Measurements from ENCODE around the gene TMEM121B. TPM values are rescaled to one million over a fixed set of nuclear protein-coding genes. Genes with fewer than 3 reads are reported as not detected.

TMEM121B gene
- total RNA-seq, 1 experiment from 2014 or later, result 2.2 TPM

GRCh38 chr22:17100621-17101020 is 20.5 kb downstream of the TMEM121B start:
- DNase-seq, result peak; percentile 11
- H3K36me3 ChIP-seq (replicated peaks; ENCODE audit: control insufficient read depth, insufficient read depth, low read length), result peaks cover 1% of the 10 kb centered on the region

GRCh38 chr22:17098379-17098819 is 22.8 kb downstream of the TMEM121B start:
- Histone ChIP-seq H3K36me3 (replicated peaks; ENCODE audit: control insufficient read depth, insufficient read depth, low read length) (peaks cover 1% of the 10 kb centered on the region), H3K4me3 (ENCODE audit: insufficient read depth, low read depth, low read length) (no peak overlapping the region)

More at GRCh38 chr22:17100621-17101020, 20.5 kb downstream of the TMEM121B start:
- Histone ChIP-seq H3K27me3 (ENCODE audit: control insufficient read depth, insufficient read depth, low read length) (no peaks in the 10 kb centered on the region), H3K4me3 (ENCODE audit: insufficient read depth, low read depth, low read length) (no peak overlapping the region)

GRCh38 chr22:17097701-17098100 is 23.5 kb downstream of the TMEM121B start:
- DNase-seq, result peak; percentile 18
- peaks cover 1% of the 10 kb centered on the region for H3K36me3 ChIP-seq (replicated peaks; ENCODE audit: control insufficient read depth, insufficient read depth, low read length)
- no peak overlapping the region for H3K4me3 ChIP-seq (ENCODE audit: insufficient read depth, low read depth, low read length)
- H3K27me3 ChIP-seq (ENCODE audit: control insufficient read depth, insufficient read depth, low read length), result no peaks in the 10 kb centered on the region

More at GRCh38 chr22:17098379-17098819, 22.8 kb downstream of the TMEM121B start:
- DNase-seq, result no peak
- H3K27me3 ChIP-seq (ENCODE audit: control insufficient read depth, insufficient read depth, low read length), result no peaks in the 10 kb centered on the region

- peaks cover 1% of the 10 kb centered on the region; the same call in 1 of the 2 replicates for H3K36me3 ChIP-seq (replicated peaks; ENCODE audit: control insufficient read depth, insufficient read depth, low read length)
- no peak overlapping the region for H3K4me3 ChIP-seq (ENCODE audit: insufficient read depth, low read depth, low read length)
- H3K27me3 ChIP-seq (ENCODE audit: control insufficient read depth, insufficient read depth, low read length), result no peaks in the 10 kb centered on the region
- peak; percentile 14 for DNase-seq
Observed at GRCh38 chr22:17097062-17097461, 24.1 kb downstream of the TMEM121B start.

- DNase-seq, result peak; percentile 9
- Histone ChIP-seq H3K36me3 (replicated peaks; ENCODE audit: control insufficient read depth, insufficient read depth, low read length) (no peaks in the 10 kb centered on the region; the same call in 1 of the 2 replicates), H3K27me3 (ENCODE audit: control insufficient read depth, insufficient read depth, low read length) (no peaks in the 10 kb centered on the region), H3K4me3 (ENCODE audit: insufficient read depth, low read depth, low read length) (no peak overlapping the region)
Observed at GRCh38 chr22:17096071-17096470, 25.1 kb downstream of the TMEM121B start.

- no peaks in the 10 kb centered on the region for H3K27me3 ChIP-seq (ENCODE audit: control insufficient read depth, insufficient read depth, low read length)
- no peak overlapping the region for H3K4me3 ChIP-seq (ENCODE audit: insufficient read depth, low read depth, low read length)
- no peaks in the 10 kb centered on the region; the same call in 1 of the 2 replicates for H3K36me3 ChIP-seq (replicated peaks; ENCODE audit: control insufficient read depth, insufficient read depth, low read length)
- peak; percentile 86 for DNase-seq
Observed at GRCh38 chr22:17095538-17095937, 25.6 kb downstream of the TMEM121B start.

- DNase-seq, result no peak
- Histone ChIP-seq H3K36me3 (replicated peaks; ENCODE audit: control insufficient read depth, insufficient read depth, low read length) (no peaks in the 10 kb centered on the region), H3K4me3 (ENCODE audit: insufficient read depth, low read depth, low read length) (no peak overlapping the region), H3K27me3 (ENCODE audit: control insufficient read depth, insufficient read depth, low read length) (no peaks in the 10 kb centered on the region)
Observed at GRCh38 chr22:17093081-17093480, 28.1 kb downstream of the TMEM121B start.

GRCh38 chr22:17091851-17092250 is 29.3 kb downstream of the TMEM121B start:
- Histone ChIP-seq H3K4me3 (ENCODE audit: insufficient read depth, low read depth, low read length) (no peak overlapping the region), H3K27me3 (ENCODE audit: control insufficient read depth, insufficient read depth, low read length) (peaks cover under 1% of the 10 kb centered on the region), H3K36me3 (replicated peaks; ENCODE audit: control insufficient read depth, insufficient read depth, low read length) (no peaks in the 10 kb centered on the region)
- no peak for DNase-seq

GRCh38 chr22:17090550-17090949 is 30.6 kb downstream of the TMEM121B start:
- Histone ChIP-seq H3K4me3 (ENCODE audit: insufficient read depth, low read depth, low read length) (no peak overlapping the region), H3K36me3 (replicated peaks; ENCODE audit: control insufficient read depth, insufficient read depth, low read length) (no peaks in the 10 kb centered on the region), H3K27me3 (ENCODE audit: control insufficient read depth, insufficient read depth, low read length) (peaks cover 13% of the 10 kb centered on the region)
- DNase-seq, result no peak

- Histone ChIP-seq H3K4me3 (ENCODE audit: insufficient read depth, low read depth, low read length) (no peak overlapping the region), H3K36me3 (replicated peaks; ENCODE audit: control insufficient read depth, insufficient read depth, low read length) (no peaks in the 10 kb centered on the region), H3K27me3 (ENCODE audit: control insufficient read depth, insufficient read depth, low read length) (peaks cover 23% of the 10 kb centered on the region)
- DNase-seq, result no peak
Observed at GRCh38 chr22:17087498-17088131, 33.5 kb downstream of the TMEM121B start.

GRCh38 chr22:17086788-17087497 is 34.2 kb downstream of the TMEM121B start:
- no peak for DNase-seq
- Histone ChIP-seq H3K36me3 (replicated peaks; ENCODE audit: control insufficient read depth, insufficient read depth, low read length) (no peaks in the 10 kb centered on the region), H3K4me3 (ENCODE audit: insufficient read depth, low read depth, low read length) (no peak overlapping the region), H3K27me3 (ENCODE audit: control insufficient read depth, insufficient read depth, low read length) (peaks cover 23% of the 10 kb centered on the region)

- no peak for DNase-seq
- H3K27me3 ChIP-seq (ENCODE audit: control insufficient read depth, insufficient read depth, low read length), result peaks cover 23% of the 10 kb centered on the region
- H3K4me3 ChIP-seq (ENCODE audit: insufficient read depth, low read depth, low read length), result no peak overlapping the region
- H3K36me3 ChIP-seq (replicated peaks; ENCODE audit: control insufficient read depth, insufficient read depth, low read length), result no peaks in the 10 kb centered on the region
Observed at GRCh38 chr22:17086296-17086695, 34.9 kb downstream of the TMEM121B start.

GRCh38 chr22:17085277-17086181 is 35.6 kb downstream of the TMEM121B start:
- Histone ChIP-seq H3K27me3 (ENCODE audit: control insufficient read depth, insufficient read depth, low read length) (peaks cover 23% of the 10 kb centered on the region), H3K36me3 (replicated peaks; ENCODE audit: control insufficient read depth, insufficient read depth, low read length) (no peaks in the 10 kb centered on the region), H3K4me3 (ENCODE audit: insufficient read depth, low read depth, low read length) (peak overlapping the region; percentile 66)
- peak; percentile 77 for DNase-seq

- Histone ChIP-seq H3K4me3 (ENCODE audit: insufficient read depth, low read depth, low read length) (peak within 1 kb of the TSS; percentile 66), H3K27me3 (ENCODE audit: control insufficient read depth, insufficient read depth, low read length) (peaks cover 23% of the 10 kb centered on the region), H3K36me3 (replicated peaks; ENCODE audit: control insufficient read depth, insufficient read depth, low read length) (no peaks in the 10 kb centered on the region)
- peak; percentile 98 for DNase-seq
Observed at GRCh38 chr22:17084554-17085276, 36.4 kb downstream of the TMEM121B start, which contains the start of gene IL17RA. TSS of gene IL17RA (plus strand) at chr22:17085000. CDS start at chr22:17085092, 92 bp downstream.

All from H7 (cell line).